WTC11 (cell line): ENCODE results near the gene PTPRK. TPM values are rescaled to one million over a fixed set of nuclear protein-coding genes. Genes with fewer than 3 reads are reported as not detected.

Experiments
- ATAC-seq: fragments of 200-7000 bp; cut with Tn5 transposase; 2 replicates; pipeline ENCODE4 v1.10.0; 2021; ENCODE audit warnings: mild to moderate bottlenecking, moderate library complexity
- CTCF ChIA-PET: fragments of 300-600 bp; sonication (Branson Sonifier 250); formaldehyde crosslinking; loops from one replicate; lab custom pipeline; 2021; ENCODE audit warnings: antibody characterized with exemption; lab: Charles Lee
- POLR2A ChIA-PET: fragments of 350-600 bp; sonication (Branson Sonifier 250); formaldehyde crosslinking; loops from one replicate; lab custom pipeline; 2021; ENCODE audit warnings: antibody characterized with exemption; lab: Charles Lee
- DNase-seq: peaks from one replicate; pipeline ENCODE4 v3.0.0; 2021; ENCODE audit warnings: low spot score
- H3K27ac Mint-ChIP-seq: 2 replicates; pipeline ENCODE4 v1.8.0; 2021; ENCODE audit warnings: mixed read lengths
- H3K27me3 Mint-ChIP-seq: 2 replicates; pipeline ENCODE4 v1.8.0; 2021; ENCODE audit warnings: low read depth, mild to moderate bottlenecking, moderate library complexity, mixed read lengths
- H3K36me3 Mint-ChIP-seq: 2 replicates; pipeline ENCODE4 v1.8.0; 2021; ENCODE audit warnings: mixed read lengths
- H3K4me1 Mint-ChIP-seq: 2 replicates; pipeline ENCODE4 v1.8.0; 2022; ENCODE audit warnings: mixed read lengths
- H3K4me3 Mint-ChIP-seq: 2 replicates; pipeline ENCODE4 v1.8.0; 2021; ENCODE audit warnings: mild to moderate bottlenecking, moderate library complexity, mixed read lengths
- H3K9me3 Mint-ChIP-seq: 2 replicates; pipeline ENCODE4 v1.8.0; 2021; ENCODE audit warnings: mixed read lengths
- AR ChIP-seq: fragments of 250-450 bp; sonication (Bioruptor Pico); IDR thresholded peaks from 2 replicates; pipeline ENCODE4 v1.9.0; 2021; ENCODE audit warnings: mild to moderate bottlenecking
- ATF2 ChIP-seq: sonication (generic); formaldehyde crosslinking; IDR thresholded peaks from 2 replicates; pipeline ENCODE4 v1.8.1; 2022; ENCODE audit warnings: low read depth, missing genetic modification reagents, borderline replicate concordance
- E2F5 ChIP-seq: sonication (generic); formaldehyde crosslinking; IDR thresholded peaks from 2 replicates; pipeline ENCODE4 v1.8.1; 2022; ENCODE audit warnings: mild to moderate bottlenecking, moderate library complexity, missing genetic modification reagents
- EMX1 ChIP-seq: fragments of 250-450 bp; sonication (Bioruptor Pico); IDR thresholded peaks from 2 replicates; pipeline ENCODE4 v1.8.0; 2021; ENCODE audit warnings: mild to moderate bottlenecking
- ERG ChIP-seq: fragments of 250-450 bp; sonication (Bioruptor Pico); IDR thresholded peaks from 2 replicates; pipeline ENCODE4 v1.8.0; 2021; ENCODE audit warnings: mild to moderate bottlenecking
- ESRRA ChIP-seq: sonication (generic); formaldehyde crosslinking; IDR thresholded peaks from 2 replicates; pipeline ENCODE4 v1.8.1; 2022; ENCODE audit warnings: mild to moderate bottlenecking, missing genetic modification reagents, borderline replicate concordance
- GABPB1 ChIP-seq: sonication (generic); formaldehyde crosslinking; IDR thresholded peaks from 2 replicates; pipeline ENCODE4 v1.8.1; 2023; ENCODE audit warnings: mild to moderate bottlenecking, missing genetic modification reagents
- GRHL2 ChIP-seq: fragments of 250-450 bp; sonication (Bioruptor Pico); IDR thresholded peaks from 2 replicates; pipeline ENCODE4 v1.8.0; 2022; ENCODE audit warnings: mild to moderate bottlenecking, moderate library complexity; ENCODE audit not compliant: insufficient replicate concordance, severe bottlenecking
- JUN ChIP-seq: sonication (generic); formaldehyde crosslinking; IDR thresholded peaks from 2 replicates; pipeline ENCODE4 v1.8.0; 2023; ENCODE audit warnings: mild to moderate bottlenecking, missing genetic modification reagents
- KAT7 ChIP-seq: sonication (generic); formaldehyde crosslinking; IDR thresholded peaks from 2 replicates; pipeline ENCODE4 v1.8.1; 2023; ENCODE audit warnings: missing genetic modification reagents, mild to moderate bottlenecking, borderline replicate concordance
- MYBL2 ChIP-seq: sonication (generic); formaldehyde crosslinking; IDR thresholded peaks from 2 replicates; pipeline ENCODE4 v1.8.1; 2023; ENCODE audit warnings: mild to moderate bottlenecking, moderate library complexity, missing genetic modification reagents
- PRDM15 ChIP-seq: sonication (generic); formaldehyde crosslinking; IDR thresholded peaks from 2 replicates; pipeline ENCODE4 v1.8.0; 2022; ENCODE audit warnings: missing genetic modification reagents
- SOX15 ChIP-seq: fragments of 250-450 bp; sonication (Bioruptor Pico); IDR thresholded peaks from 2 replicates; pipeline ENCODE4 v1.9.0; 2021; ENCODE audit warnings: mild to moderate bottlenecking
- TEAD4 ChIP-seq: sonication (generic); formaldehyde crosslinking; IDR thresholded peaks from 2 replicates; pipeline ENCODE4 v1.8.0; 2022; ENCODE audit warnings: mild to moderate bottlenecking, missing genetic modification reagents
- ZNF423 ChIP-seq: fragments of 250-450 bp; sonication (Bioruptor Pico); IDR thresholded peaks from 2 replicates; pipeline ENCODE4 v2.1.2; 2022; ENCODE audit warnings: mild to moderate bottlenecking, moderate library complexity
- total RNA-seq: library from RNA; stranded (reverse); gene quantifications from 3 replicates; pipeline ENCODE4 v1.2.3, GENCODE V29; 2021
- TF ChIP-seq, protein P1 (sequence below): sonication (generic); formaldehyde crosslinking; IDR thresholded peaks from 2 replicates; pipeline ENCODE4 v1.8.1; 2022; ENCODE audit warnings: mild to moderate bottlenecking, missing genetic modification reagents, moderate library complexity, borderline replicate concordance
- TF ChIP-seq, protein P2 (sequence below): sonication (generic); formaldehyde crosslinking; IDR thresholded peaks from 2 replicates; pipeline ENCODE4 v1.8.0; 2022; ENCODE audit warnings: mild to moderate bottlenecking, missing genetic modification reagents
- TF ChIP-seq, protein P3 (sequence below): sonication (generic); formaldehyde crosslinking; IDR thresholded peaks from 2 replicates; pipeline ENCODE4 v1.8.1; 2023; ENCODE audit warnings: mild to moderate bottlenecking, missing genetic modification reagents

PTPRK gene
- total RNA-seq, 1 experiment from 2014 or later = 44.8 TPM

- TF ChIP-seq TEAD4 (CRISPR knock-in tag) (no peak), GRHL2 (CRISPR knock-in tag) (no peak), JUN (CRISPR knock-in tag) (no peak), EMX1 (CRISPR knock-in tag) (no peak), ESRRA (no peak), AR (CRISPR knock-in tag) (no peak), ZNF423 (CRISPR knock-in tag) (no peak), E2F5 (no peak), PRDM15 (CRISPR knock-in tag) (no peak), GABPB1 (CRISPR knock-in tag) (no peak), KAT7 (CRISPR knock-in tag) (no peak), ERG (no peak)
- TF ChIP-seq, protein P1, sequence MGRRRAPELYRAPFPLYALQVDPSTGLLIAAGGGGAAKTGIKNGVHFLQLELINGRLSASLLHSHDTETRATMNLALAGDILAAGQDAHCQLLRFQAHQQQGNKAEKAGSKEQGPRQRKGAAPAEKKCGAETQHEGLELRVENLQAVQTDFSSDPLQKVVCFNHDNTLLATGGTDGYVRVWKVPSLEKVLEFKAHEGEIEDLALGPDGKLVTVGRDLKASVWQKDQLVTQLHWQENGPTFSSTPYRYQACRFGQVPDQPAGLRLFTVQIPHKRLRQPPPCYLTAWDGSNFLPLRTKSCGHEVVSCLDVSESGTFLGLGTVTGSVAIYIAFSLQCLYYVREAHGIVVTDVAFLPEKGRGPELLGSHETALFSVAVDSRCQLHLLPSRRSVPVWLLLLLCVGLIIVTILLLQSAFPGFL (CRISPR knock-in tag) = no peak
- ATAC-seq (no peak), DNase-seq (no peak)
- CTCF ChIA-PET = no interaction called here
- Mint-ChIP-seq H3K27ac (no peak overlapping the region), H3K27me3 (no peaks in the 10 kb centered on the region), H3K36me3 (no peaks in the 10 kb centered on the region), H3K4me3 (no peak overlapping the region), H3K4me1 (peaks cover 9% of the 10 kb centered on the region), H3K9me3 (no peaks in the 10 kb centered on the region)
- POLR2A ChIA-PET = no interaction called here
Measured at GRCh38 chr6:128139519-128139918, 380.9 kb downstream of the PTPRK start.

GRCh38 chr6:128138694-128139093 lies 381.7 kb downstream of the PTPRK start:
- ChIA-PET CTCF (no interaction called here), POLR2A (no interaction called here)
- Mint-ChIP-seq H3K27ac (no peak overlapping the region), H3K4me1 (peaks cover 3% of the 10 kb centered on the region; the same call in 1 of the 2 replicates), H3K27me3 (no peaks in the 10 kb centered on the region), H3K4me3 (no peak overlapping the region), H3K36me3 (no peaks in the 10 kb centered on the region), H3K9me3 (no peaks in the 10 kb centered on the region)
- ATAC-seq (no peak), DNase-seq (no peak)
- TF ChIP-seq, protein P2, sequence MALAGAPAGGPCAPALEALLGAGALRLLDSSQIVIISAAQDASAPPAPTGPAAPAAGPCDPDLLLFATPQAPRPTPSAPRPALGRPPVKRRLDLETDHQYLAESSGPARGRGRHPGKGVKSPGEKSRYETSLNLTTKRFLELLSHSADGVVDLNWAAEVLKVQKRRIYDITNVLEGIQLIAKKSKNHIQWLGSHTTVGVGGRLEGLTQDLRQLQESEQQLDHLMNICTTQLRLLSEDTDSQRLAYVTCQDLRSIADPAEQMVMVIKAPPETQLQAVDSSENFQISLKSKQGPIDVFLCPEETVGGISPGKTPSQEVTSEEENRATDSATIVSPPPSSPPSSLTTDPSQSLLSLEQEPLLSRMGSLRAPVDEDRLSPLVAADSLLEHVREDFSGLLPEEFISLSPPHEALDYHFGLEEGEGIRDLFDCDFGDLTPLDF (CRISPR knock-in tag) = no peak
- TF ChIP-seq PRDM15 (CRISPR knock-in tag) (no peak), MYBL2 (CRISPR knock-in tag) (no peak), ATF2 (no peak), SOX15 (CRISPR knock-in tag) (no peak)
- TF ChIP-seq, protein P3, sequence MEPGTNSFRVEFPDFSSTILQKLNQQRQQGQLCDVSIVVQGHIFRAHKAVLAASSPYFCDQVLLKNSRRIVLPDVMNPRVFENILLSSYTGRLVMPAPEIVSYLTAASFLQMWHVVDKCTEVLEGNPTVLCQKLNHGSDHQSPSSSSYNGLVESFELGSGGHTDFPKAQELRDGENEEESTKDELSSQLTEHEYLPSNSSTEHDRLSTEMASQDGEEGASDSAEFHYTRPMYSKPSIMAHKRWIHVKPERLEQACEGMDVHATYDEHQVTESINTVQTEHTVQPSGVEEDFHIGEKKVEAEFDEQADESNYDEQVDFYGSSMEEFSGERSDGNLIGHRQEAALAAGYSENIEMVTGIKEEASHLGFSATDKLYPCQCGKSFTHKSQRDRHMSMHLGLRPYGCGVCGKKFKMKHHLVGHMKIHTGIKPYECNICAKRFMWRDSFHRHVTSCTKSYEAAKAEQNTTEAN (CRISPR knock-in tag) = no peak
